Activated CD4-positive, alpha-beta T cell treated with anti-CD3 and anti-CD28 coated beads, Interleukin-2, amount 50 U/mL, for 4 hours (primary cell): ENCODE measurements around the gene NEU1.
"Not testable (repeated sequence)": the region's sequence is repeated elsewhere in the genome, so short reads cannot be mapped to it uniquely, and the experiment has no call there.

Source experiments
- DNase-seq, 2 experiments: peaks; one replicate each; pipeline ENCODE4 v3.0.0-alpha.2; 2020

Gene NEU1

DNA sequence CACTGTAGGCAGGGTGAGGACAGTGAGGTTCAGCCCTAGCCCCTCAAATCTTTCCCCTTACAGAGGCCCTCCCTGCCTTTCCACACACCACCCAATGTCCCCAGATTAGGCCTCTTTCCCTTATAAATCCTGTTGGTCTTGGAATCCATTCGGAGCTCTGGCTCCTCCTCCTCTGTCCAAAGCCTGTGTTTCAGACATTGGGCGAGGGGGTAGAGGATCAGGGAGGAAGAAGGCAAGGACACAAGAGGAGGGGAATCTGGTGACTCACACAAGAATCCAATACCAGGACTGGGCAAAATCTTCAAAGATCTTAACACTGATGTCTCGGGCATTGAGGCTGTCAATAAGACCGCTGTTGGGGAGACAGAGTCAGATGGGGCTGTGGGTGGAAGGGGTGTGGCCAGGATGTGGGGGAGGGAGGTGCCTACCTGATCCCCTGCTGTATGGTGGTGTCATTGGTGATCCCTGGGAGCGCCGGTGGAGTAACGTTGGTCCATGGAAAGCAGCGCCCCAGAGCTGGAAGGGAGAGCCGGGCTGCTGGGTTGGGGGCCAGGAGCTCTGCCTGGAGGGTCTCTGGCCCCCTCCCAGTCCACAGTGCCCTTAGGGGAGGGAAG is 8.5 kb upstream of the NEU1 start:
- no peak for DNase-seq

DNA sequence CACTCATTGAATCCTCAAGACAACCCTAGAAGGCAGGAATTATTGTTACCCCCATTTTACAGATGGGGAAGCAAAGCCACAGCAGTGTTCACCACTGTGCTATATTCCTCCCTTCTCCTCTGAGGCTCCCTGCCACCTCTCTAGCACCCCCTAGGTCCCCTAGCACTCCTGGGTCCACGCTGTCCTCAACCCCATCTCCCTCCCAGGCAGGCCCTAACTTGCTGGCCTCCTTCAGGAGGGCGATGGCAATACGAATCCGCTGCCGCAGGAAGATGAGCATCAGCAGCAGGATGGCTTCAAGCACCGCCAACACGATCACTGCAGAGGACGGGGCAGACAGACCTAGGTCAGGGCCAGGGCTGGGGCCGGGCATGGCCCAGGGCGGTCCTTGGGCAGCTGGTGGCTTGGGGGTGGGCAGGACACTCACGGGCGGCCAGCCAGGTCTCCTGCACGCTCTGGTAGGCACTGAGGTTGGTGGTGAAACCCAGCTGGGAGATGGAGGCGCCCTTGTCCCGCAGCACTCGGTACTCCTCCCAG is 7.8 kb upstream of the NEU1 start:
- no peak for DNase-seq

DNA sequence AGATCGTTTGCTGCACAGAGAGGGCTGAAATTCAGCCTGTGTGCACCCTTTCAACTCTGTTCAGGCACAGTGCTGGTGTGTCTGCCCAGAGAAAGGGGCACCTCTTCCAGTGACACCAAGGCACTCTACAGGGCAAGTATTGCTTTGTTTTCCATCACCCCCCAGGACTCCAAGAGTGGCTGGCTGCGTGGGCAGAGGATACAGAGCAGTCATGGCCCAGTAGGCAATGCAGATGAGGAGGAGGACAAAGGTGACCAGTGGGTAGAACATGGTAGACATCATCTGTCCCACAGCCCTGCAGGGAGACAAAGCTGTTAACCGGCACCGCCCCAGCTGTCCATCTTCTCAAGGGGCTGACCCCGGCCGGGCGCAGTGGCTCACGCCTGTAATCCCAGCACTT is 6.7 kb upstream of the NEU1 start:
- DNase-seq = no peak

DNA sequence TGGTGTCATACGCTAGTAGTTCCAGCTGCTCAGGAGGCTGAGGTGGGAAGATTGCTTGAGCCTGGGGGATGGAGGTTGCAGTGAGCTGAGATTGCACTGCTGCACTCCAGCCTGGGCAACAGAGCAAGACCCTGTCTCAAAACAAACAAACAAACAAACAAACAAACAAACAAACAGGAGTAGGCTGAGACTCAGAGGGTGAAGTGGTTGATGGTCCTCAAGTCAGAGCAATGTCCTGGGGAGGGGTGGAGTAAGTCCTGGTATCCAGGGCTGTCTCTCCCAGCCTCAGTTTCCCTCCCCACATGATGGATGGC is 6.0 kb upstream of the NEU1 start:
- not testable (repeated sequence) for DNase-seq

DNA sequence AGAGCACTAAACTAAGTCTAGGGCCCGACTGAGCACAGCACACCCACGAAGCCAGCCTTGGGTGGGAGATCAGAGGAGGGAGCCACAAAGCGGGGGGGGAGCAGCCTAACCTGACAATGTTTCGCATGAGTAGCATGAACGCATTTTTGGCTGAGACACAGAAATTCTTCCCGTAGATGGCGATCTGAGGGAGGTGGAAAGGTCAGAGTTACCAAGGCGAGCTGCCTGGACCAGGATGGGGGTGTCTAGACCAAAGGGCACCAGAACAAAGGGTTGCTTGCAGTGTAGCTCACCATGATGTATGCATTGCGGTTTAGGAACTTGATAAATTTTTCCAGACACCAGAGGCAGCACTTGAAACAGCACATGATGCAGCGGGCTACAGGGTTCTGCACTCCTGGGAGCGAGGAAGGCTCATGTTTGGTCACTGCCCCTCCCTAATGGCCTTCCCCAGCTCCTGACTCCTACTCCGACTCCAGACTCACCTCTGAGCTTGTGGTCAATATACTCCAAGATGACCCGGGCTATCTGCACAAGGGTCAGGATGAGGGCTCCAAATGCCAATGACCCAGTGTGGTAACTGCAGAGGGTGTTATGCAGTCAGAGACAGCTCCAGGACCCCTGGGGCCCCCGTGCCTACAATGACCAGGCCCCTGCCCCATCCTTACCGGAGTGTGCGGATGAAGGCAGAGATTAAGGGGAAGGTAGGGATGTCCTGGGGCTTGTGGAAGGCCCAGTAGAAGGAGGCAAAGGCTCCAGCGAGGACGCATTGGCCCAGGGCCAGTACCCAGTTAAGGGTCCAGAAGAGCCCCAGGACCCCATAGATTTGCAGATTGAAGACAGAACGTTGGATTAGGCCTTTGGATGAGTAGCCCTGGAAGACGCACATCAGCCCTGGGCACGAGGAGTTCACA is 2.8 kb upstream of the NEU1 start:
- DNase-seq = no peak

DNA sequence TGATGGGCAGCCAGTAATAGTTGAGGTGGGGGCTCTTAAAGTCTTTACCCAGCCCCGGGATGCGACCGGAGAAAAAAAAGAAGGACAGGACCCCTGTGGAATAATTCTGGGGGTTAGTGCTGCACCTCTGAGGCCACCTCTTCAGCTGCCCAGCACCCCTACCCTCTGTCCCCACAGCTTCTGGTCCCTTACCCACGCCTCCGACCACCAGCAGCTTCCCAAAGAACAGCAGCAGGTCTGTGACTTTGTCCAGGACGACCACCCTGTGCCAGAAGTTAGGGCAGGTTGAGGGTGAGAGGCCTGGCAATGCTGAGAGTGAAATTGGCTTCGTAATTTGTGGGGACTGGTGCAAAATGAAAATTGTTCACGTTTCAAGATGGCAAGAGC is 2.2 kb upstream of the NEU1 start:
- no peak for DNase-seq

DNA sequence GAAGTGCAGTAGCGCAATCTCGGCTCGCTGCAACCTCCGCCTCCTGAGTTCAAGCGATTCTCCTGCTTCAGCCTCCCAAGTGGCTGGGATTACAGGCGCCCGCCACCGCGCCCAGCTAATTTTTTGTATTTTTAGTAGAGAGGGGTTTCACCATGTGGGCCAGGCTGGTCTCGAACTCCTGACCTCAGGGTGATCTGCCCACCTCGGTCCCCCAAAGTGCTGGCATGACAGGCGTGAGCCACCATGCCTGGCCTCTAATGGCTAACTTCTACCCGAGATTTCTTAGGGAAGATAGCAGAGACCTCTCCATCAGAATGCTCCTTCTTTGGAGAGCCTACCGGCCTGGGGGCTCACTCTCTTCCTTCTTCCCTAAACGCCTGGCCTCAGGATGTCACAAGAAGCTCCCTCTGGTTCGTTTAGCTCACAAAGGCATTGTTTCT is 1.5 kb upstream of the NEU1 start:
- DNase-seq = not testable (repeated sequence)

DNA sequence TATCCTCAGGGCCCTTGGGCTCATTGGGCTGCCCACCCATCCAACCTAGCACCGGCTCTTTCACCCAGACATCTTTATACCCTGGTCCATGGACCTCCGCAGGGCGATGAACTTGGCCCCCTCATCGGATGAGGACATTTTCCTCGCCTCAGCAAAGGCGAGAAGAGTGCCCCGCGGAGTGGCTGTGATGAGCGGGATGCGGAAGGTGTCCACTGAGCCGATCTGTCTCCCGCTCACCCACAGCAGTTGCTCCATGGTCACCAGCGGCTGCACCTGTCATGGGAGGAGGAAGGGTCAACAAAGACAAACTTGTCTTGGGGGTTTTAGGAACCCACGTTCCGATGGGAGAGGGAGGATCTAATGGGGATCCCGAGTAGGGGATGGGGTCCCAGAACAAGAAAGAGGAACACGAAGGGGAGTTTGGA is 690 bp downstream of the NEU1 start:
- no peak for DNase-seq

DNA sequence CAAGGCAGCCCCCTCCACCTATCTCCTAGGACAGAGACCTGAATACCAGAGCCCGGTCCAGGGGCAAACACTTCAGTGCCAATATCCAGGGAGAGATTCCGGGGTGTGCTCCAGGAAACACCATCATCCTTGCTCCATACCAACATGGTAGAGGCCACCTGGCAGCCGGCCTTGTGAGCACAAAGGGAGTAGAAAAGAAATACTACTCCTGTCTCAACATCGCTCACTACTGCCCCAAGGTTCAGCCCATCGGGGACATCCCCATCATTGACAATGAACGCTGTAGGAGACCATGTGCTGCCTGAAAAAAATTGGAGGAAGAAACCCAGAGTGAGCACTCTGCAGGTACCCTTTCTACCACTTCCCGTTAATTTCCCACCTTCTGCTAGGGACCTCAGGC is 1.5 kb downstream of the NEU1 start:
- DNase-seq = no peak

DNA sequence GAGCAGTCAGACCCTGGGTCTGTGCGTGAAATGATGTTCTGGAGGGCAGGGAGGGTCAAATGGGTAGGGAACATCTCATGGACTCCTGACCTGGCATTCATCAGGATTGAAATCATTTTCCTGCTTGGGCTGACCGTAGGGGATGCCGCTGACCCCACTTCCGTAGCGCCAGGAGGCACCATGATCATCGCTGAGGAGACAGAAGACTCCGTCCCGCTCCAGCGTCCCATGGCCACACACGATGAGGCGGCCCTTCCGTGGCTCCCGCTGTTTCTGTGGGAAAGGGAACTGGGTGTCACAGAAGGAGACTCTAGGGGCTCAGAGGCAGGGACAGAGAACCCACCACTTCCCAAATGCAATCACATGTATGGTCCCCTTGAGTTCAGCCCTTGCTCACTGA is 2.3 kb downstream of the NEU1 start:
- DNase-seq = no peak

DNA sequence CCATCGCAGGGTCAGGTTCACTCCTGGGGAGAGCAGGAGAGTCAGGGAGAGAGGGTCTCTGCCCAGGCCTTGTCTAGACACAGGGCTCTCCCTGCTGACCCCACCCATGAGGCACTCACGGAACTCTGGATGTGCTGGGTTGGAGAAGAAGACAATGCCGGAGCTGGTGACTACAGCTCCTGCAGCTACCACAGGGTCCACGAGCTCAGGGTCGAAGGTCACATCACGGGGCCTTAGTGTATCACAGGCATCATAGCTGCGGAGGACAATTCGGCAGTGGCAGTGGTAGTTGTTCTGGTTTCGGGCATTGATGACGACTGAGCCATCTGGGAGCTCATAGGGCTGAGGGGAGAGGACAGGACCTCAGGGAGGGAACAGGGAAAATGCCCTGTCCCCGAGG is 2.7 kb downstream of the NEU1 start:
- DNase-seq = no peak

DNA sequence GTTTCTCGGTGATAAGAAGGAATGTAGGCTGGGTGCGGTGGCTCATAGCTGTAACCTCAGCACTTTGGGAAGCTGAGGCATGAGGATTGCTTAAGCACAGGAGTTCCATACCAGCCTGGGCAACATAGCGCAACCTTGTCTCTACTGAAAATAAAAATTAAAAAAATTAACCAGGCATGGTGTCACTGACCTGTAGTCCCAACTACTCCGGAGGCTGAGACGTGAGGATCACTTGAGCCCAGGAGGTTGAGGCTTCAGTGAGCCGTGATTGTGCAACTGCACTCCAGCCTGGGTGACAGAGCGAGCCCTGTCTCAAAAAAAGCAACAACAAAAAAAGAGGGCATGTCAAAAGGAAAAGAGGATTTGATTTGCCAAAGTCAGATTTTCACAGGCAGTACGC is 3.9 kb downstream of the NEU1 start:
- no peak for DNase-seq

DNA sequence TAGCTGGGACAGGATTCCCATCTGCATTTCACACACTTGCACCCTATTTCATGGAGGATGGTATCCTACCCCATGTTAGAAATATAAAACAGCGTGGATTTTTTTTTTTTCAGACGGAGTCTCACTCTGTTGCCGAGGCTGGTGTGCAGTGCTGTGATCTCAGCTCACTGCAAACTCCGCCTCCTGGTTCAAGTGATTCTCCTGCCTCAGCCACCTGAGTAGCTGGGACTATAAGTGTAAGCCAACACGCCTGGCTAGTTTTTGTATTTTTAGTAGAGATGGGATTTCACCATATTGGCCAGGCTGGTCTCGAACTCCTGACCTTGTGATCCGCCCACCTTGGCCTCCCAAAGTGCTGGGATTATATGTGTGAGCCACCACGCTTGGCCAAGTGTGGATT is 4.8 kb downstream of the NEU1 start:
- DNase-seq = not testable (repeated sequence)

DNA sequence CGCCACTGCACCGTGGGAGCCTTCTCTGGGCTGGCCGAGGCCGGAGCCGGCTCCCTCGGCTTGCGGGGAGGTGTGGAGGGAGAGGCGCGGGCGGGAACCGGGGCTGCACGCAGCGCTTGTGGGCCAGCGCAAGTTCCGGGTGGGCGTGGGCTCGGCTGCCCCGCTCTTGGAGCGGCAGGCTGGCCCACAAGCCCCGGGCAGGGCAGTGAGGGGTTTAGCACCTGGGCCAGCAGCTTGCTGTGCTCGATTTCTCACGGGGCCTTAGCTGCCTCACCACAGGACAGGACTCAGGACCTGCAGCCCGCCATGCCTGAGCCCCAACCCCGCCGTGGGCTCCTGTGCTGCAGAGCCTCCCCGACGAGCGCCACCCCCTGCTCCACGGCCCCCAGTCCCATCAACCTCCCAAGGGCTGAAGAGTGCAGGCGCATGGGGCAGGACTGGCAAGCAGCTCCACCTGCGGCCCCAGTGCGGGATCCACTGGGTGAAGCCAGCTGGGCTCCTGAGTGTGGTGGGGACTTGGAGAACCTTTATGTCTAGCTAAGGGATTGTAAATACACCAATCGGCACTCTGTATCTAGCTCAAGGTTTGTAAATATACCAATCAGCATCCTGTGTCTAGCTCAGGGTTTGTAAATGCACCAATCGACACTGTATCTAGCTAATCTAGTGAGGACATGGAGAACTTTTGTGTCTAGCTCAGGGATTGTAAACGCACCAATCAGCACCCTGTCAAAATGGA is 10.5 kb downstream of the NEU1 start:
- DNase-seq = not testable (repeated sequence)

DNA sequence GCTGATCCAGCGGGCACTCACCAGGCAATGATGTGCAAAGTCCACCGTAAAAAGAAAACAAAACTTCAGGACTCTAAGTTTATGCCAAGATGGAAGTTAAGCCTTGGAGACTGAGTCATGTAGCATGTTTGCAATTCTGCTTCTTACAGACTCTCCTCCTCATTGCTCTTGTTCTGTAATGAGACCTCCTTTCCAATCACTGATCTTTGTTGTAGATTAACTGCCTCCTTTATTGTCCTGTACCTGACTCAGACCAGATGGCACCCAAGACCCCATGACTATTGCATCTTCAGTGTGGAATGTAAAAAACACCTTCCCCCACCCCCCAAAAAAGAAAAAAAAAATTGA is 11.2 kb downstream of the NEU1 start:
- DNase-seq = no peak

DNA sequence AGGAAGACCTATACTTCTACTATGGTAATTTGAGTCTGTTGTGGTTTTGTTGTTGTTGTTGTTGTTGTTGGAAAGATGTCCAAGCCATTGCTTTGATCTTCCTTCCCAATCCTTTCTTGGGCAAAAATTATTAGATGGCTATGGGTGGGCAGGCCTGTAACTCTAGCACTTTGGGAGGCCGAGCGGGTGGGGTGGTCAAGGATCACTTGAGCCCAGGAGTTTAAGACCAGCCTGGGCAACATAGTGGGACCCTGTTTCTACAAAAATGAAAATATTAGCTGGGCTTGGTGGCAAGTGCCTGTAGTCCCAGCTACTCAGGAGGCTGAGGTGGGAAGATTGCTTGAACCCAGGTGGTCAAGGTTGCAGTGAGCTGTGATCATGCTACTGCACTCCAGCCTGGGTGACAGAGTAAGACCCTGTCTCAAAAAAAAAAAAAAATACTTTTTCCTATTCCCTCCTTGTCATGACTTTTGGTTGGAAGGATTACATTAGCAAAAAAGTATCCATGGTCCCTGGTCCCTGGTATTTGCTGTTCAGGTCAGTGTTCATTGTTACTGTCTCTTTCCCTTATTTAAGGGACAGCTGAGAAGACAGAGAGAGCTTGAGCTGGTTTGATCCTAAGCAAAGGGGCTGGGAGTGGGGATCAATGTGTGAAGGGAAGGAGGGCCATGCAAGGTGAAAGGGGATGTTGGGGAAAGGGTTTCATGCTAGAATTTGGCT is 11.7 kb downstream of the NEU1 start:
- DNase-seq = no peak

DNA sequence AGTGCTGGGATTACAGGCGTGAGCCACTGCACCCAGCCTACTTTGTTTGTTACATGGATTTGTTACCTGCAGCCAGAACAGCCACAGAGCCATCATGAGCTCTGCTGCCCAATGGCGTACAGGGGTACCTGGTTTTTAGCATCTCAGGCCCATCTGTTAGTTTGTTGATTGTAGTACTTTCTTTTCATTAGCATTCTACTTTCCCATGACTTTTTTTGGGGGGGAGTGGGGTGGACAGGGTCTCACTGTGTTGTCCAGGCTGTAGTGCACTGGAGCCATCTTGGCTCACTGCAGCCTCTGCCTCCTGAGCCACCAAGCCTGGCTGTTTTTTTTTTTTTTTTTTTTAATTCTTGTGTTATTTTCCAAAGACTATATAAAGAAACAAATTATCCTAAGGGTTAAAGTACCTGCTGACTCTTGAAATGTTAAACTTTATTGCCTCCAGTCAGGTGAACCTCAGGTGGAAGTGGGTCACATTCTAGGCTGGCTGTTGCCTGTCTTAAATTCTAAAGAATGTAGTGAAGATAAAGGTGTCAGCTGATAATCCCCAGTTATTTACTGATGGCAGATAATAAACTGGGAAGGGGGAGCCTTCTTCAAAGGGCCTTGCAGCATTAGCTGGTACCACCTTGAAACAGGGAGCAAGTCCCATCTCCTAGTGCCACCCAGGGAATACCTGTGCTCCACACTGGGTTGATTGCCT is 15.2 kb downstream of the NEU1 start:
- DNase-seq = no peak

DNA sequence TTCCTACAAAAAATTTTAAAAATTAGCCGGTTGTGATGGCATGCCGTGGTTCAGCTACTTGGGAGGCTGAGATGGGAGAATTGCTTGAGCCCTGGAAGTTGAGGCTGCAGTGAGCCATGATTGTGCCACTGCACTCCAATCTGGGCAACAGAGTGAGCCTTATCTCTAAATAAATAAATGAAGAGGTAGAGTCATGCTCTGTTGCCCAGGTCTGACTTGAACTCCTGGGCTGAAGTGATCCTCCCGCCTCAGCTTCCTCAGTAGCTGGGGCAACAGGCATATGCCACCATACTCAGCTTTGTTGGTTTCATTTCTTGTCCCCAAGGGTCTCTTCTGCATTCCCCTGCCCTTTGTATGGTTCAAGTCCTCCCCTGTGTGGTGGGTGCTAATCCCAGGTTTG is 18.1 kb downstream of the NEU1 start:
- DNase-seq = no peak

DNA sequence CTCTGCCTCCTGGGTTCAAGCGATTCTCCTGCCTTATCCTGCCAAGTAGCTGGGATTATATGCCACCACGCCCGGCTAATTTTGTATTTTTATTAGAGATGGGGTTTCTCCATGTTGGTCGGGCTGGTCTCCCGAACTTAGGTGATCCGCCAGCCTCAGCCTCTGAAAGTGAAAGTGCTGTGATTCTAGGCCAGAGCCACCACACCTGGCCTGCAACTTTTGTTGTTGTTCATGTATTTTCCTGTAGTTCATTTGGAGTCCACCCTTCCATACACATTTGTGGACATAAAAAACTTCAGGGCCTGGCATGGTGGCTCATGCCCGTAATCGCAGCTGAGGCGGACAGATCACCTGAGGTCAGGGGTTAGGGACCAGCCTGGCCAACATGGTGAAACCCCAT is 20.6 kb downstream of the NEU1 start:
- DNase-seq = no peak

DNA sequence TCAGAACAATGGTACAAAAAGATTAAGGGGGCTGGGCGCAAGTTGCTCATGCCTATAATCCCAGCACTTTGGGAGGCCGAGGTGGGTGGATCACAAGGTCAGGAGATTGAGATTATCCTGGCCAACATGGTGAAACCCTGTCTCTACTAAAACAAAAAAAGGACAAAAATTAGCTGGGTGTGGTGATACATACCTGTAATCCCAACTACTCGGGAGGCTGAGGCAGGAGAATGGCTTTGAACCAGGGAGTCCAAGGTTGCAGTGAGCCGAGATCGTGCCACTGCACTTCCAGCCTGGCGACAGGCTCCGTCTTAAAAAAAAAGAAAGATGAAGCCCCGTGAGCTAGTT is 22.9 kb downstream of the NEU1 start:
- DNase-seq = not testable (repeated sequence)

DNA sequence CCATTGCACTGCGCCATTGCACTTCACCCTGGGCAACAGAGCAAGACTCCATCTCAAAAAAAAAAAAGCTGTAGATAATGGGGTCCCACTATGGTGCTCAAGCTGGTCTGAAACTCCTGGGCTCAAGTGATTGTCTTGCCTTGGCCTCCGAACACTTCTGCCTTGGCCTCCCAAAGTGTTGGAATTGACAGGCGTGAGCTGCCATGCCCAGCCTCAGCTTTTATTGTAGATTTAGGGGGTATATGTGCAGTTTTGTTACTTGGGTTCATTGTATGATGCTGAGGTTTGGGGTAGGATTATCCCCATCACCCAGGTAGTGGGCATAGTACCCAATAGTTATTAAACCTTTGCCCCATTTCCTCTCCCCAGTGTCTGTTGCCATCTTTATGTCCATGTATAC is 23.7 kb downstream of the NEU1 start:
- no peak for DNase-seq

DNA sequence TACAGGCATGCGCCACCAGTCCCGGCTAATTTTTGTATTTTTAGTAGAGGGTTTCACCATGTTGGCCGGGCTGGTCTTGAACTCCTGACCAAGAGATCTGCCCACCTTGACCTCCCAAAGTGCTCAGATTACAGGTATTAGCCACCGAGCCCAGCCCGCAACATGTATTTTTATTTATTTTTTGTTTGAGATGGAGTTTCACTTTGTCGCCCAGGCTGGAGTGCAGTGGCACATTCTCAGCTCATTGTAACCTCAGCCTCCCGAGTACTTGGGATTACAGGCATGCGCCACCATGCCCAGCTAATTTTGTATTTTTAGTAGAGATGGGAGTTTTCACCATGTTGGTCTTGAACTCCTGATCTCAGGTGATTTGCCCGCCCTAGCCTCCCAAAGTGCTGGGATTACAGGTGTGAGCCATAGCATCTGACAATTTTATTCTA is 24.5 kb downstream of the NEU1 start:
- not testable (repeated sequence) for DNase-seq
